Measurements from ENCODE around the gene SULT4A1.

DNA sequence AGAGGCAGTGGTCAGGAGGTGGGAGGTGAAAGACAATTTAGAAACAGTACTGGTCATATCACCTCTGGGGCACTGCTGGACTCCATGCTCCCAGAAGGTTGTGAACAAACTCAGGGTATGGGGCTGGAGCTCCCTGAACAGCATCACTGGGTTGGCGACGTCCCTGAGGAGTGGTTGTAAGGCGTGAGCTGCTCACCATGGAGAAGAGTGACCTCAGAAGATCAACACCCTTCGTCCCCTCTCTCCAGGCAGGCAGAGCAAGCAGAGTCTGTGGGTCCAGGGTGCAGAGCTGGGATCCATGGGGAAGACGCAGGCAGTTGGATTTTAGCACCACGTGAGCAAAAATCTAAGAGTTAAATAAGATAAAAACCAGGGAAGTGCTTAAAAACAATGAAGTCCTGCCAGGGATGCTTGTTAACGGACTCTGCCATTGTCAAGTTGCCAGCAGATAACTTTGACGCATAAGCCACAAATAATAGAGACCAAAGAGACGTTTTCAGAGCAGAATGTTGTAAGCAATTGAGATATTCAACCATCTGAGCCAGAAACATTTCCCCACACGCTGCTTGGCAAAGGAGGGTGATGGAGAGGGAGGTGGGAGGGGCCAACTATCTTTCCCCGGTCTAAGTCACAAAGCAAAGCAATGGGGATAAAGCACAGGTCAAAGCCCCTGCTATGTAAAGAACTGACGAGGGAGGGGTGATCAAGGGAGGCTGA, 15.9 kb upstream of the SULT4A1 start:
- no peak for TF ChIP-seq POLR2A (IDR thresholded peaks at IDR 0.05)
- TF ChIP-seq, protein P1, sequence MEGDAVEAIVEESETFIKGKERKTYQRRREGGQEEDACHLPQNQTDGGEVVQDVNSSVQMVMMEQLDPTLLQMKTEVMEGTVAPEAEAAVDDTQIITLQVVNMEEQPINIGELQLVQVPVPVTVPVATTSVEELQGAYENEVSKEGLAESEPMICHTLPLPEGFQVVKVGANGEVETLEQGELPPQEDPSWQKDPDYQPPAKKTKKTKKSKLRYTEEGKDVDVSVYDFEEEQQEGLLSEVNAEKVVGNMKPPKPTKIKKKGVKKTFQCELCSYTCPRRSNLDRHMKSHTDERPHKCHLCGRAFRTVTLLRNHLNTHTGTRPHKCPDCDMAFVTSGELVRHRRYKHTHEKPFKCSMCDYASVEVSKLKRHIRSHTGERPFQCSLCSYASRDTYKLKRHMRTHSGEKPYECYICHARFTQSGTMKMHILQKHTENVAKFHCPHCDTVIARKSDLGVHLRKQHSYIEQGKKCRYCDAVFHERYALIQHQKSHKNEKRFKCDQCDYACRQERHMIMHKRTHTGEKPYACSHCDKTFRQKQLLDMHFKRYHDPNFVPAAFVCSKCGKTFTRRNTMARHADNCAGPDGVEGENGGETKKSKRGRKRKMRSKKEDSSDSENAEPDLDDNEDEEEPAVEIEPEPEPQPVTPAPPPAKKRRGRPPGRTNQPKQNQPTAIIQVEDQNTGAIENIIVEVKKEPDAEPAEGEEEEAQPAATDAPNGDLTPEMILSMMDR (IDR thresholded peaks at IDR 0.05) = no peak

Measured in Peyer's patch (tissue), 4 donors.